Subcutaneous adipose tissue (tissue), 4 donors: ENCODE measurements around the gene NIN. TPM values are rescaled to one million over a fixed set of nuclear protein-coding genes. Genes with fewer than 3 reads are reported as not detected.

Source experiments
- CTCF ChIP-seq: fragments of 450-650 bp; IDR thresholded peaks from one replicate; pipeline ENCODE4 v1.5.1; 2016; ENCODE audit warnings: low read depth, mild to moderate bottlenecking, control low read depth, antibody characterized with exemption, moderate library complexity
- total RNA-seq, 4 donors: library from RNA; depleted of rRNA; stranded (reverse); fragments of >200 nt; gene quantifications; one replicate each; pipeline ENCODE4 v1.1.0, GENCODE V29; 2016

NIN gene
- total RNA-seq, 4 donors from 2014 or later, result 33.2 to 44.0 (median 40.6) TPM

GRCh38 chr14:50813544-50813863 is 17.5 kb downstream of the NIN start:
- TF ChIP-seq CTCF, result no peak

GRCh38 chr14:50812856-50813543 is 18.0 kb downstream of the NIN start:
- TF ChIP-seq CTCF, result no peak

- TF ChIP-seq CTCF, result no peak
Measured at GRCh38 chr14:50812180-50812579, 18.8 kb downstream of the NIN start.

- no peak for TF ChIP-seq CTCF
Measured at GRCh38 chr14:50808053-50808452, 22.9 kb downstream of the NIN start.

GRCh38 chr14:50806241-50806933 is 24.6 kb downstream of the NIN start:
- no peak for TF ChIP-seq CTCF

GRCh38 chr14:50805396-50805795 is 25.6 kb downstream of the NIN start:
- no peak for TF ChIP-seq CTCF

GRCh38 chr14:50804181-50804721 is 26.7 kb downstream of the NIN start:
- TF ChIP-seq CTCF, result no peak
